Endothelial cell of umbilical vein (primary cell): ENCODE results near the gene ZNF470.

Experiments
- CTCF ChIP-seq, 2 donors: IDR thresholded peaks; 1 replicate in 1 of 2; 2 replicates in 1 of 2; pipeline ENCODE4 v1.5.1; 2011; ENCODE audit warnings: low read length in 2 of 2, mild to moderate bottlenecking in 2 of 2, moderate library complexity in 2 of 2, control low read depth in 1 of 2, inconsistent platforms in 1 of 2, low read depth in 1 of 2; ENCODE audit not compliant: insufficient read depth in 1 of 2; ENCODE audit errors: extremely low read depth in 1 of 2
- EZH2 ChIP-seq: IDR thresholded peaks from 2 replicates; pipeline ENCODE4 v1.6.1; 2012; ENCODE audit warnings: borderline replicate concordance, low read depth, mild to moderate bottlenecking, moderate library complexity, low read length, inconsistent platforms; ENCODE audit not compliant: severe bottlenecking
- FOS ChIP-seq: IDR thresholded peaks from 2 replicates; pipeline ENCODE4 v1.6.1; 2011; ENCODE audit warnings: mild to moderate bottlenecking, low read length, moderate library complexity, borderline replicate concordance; ENCODE audit not compliant: insufficient read depth
- JUN ChIP-seq: IDR thresholded peaks from 2 replicates; pipeline ENCODE4 v1.6.1; 2011; ENCODE audit warnings: borderline replicate concordance, low read depth; ENCODE audit not compliant: insufficient read length, insufficient read depth
- MAX ChIP-seq: IDR thresholded peaks from 2 replicates; pipeline ENCODE4 v1.6.1; 2011; ENCODE audit not compliant: insufficient read depth, insufficient read length
- MYC ChIP-seq: IDR thresholded peaks from one replicate; pipeline ENCODE4 v1.6.1; 2011; ENCODE audit warnings: mild to moderate bottlenecking, low read depth, low read length
- POLR2A ChIP-seq: IDR thresholded peaks from 2 replicates; pipeline ENCODE4 v1.6.1; 2012; ENCODE audit warnings: low read depth, mild to moderate bottlenecking, control low read depth, low read length
- POLR2AphosphoS5 ChIP-seq: IDR thresholded peaks from 2 replicates; pipeline ENCODE4 v1.6.1; 2012; ENCODE audit warnings: low read depth, mild to moderate bottlenecking, control low read depth, low read length, moderate library complexity; ENCODE audit not compliant: insufficient read depth

- TF ChIP-seq CTCF (IDR thresholded peaks at IDR 0.05; ENCODE audit: extremely low read depth in 1 of 2, insufficient read depth in 1 of 2, low read depth in 1 of 2, low read length in 2 of 2) (no peak), POLR2A (no peak), POLR2AphosphoS5 (no peak), MYC (no peak), JUN (no peak), FOS (no peak), MAX (no peak), EZH2 (no peak)
These were observed 27.1 kb downstream of the ZNF470 start for GRCh38 chr19:56594446-56594782.
